ENCODE results near the gene DENND4A. TPM values are rescaled to one million over a fixed set of nuclear protein-coding genes. Genes with fewer than 3 reads are reported as not detected.
"Not testable (repeated sequence)": the region's sequence is repeated elsewhere in the genome, so short reads cannot be mapped to it uniquely, and the experiment has no call there.

DENND4A gene
- total RNA-seq, 1 donor from 2014 or later: 9.1 TPM

DNA sequence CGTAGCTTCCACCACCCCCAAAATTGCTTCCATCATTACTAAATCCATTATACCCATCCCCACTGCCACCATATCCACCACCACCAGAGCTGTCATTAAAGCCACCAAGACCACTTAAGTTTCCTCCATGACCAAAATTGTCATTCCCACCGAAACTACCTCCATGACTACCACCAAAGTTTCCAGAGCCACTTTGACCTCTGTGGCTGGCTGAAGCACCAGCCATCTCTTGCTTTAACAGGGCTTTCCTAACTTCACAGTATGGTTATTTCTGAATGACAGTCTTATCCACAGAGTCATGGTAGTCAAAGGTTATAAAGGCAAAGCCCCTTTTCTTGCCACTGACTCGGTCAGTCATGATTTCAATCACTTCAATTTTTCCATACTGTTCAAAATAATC is 24.3 kb upstream of the DENND4A start:
- TF ChIP-seq CTCF (conservative IDR thresholded peaks at IDR 0.05): no peak
- H3K36me3 Mint-ChIP-seq (ENCODE audit: low read depth): no peaks in the 10 kb centered on the region
- peaks cover 8% of the 10 kb centered on the region for H3K9me3 Mint-ChIP-seq
- no peak overlapping the region for H3K27ac Mint-ChIP-seq (ENCODE audit: unreplicated experiment)
- no peak overlapping the region for H3K4me3 Mint-ChIP-seq
- no peaks in the 10 kb centered on the region for H3K4me1 Mint-ChIP-seq
- no peak for DNase-seq (ENCODE audit: low read depth, low spot score)
- no peaks in the 10 kb centered on the region for H3K27me3 Mint-ChIP-seq (ENCODE audit: low read depth)

DNA sequence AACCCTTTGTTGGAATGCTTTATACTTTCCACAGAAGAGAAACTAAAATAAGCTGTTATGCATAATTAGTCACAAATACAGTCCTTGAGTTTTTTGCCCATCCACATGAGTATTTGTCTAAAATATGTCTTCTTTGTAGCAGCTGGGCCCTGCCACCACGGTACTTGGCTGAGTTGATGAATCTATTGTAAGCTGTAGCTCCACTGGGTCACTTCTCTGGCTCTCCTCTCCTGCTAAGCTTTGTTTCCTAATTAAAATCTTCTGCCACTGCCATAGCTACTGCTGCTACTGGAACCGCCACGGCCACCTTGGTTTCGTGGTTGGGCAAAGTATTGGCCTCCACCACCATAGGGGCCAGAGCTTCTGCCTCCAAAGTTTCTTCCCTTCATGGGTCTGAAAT is 23.9 kb upstream of the DENND4A start:
- H3K27me3 Mint-ChIP-seq (ENCODE audit: low read depth); H3K27ac Mint-ChIP-seq (ENCODE audit: unreplicated experiment); H3K4me1 Mint-ChIP-seq; H3K36me3 Mint-ChIP-seq (ENCODE audit: low read depth); H3K9me3 Mint-ChIP-seq; DNase-seq (ENCODE audit: low read depth, low spot score); H3K4me3 Mint-ChIP-seq: not testable (repeated sequence)

GRCh38 chr15:65814271-65814670 is 22.2 kb upstream of the DENND4A start:
- H3K36me3 Mint-ChIP-seq (ENCODE audit: low read depth); DNase-seq (ENCODE audit: low read depth, low spot score); H3K4me1 Mint-ChIP-seq; H3K4me3 Mint-ChIP-seq; H3K27me3 Mint-ChIP-seq (ENCODE audit: low read depth); H3K27ac Mint-ChIP-seq (ENCODE audit: unreplicated experiment); H3K9me3 Mint-ChIP-seq: not testable (repeated sequence)

GRCh38 chr15:65812916-65813315 is 20.8 kb upstream of the DENND4A start:
- no peaks in the 10 kb centered on the region for H3K4me1 Mint-ChIP-seq
- no peak for DNase-seq (ENCODE audit: low read depth, low spot score)
- no peak overlapping the region for H3K4me3 Mint-ChIP-seq
- no peaks in the 10 kb centered on the region for H3K27me3 Mint-ChIP-seq (ENCODE audit: low read depth)
- H3K36me3 Mint-ChIP-seq (ENCODE audit: low read depth): no peaks in the 10 kb centered on the region
- no peak for TF ChIP-seq CTCF (conservative IDR thresholded peaks at IDR 0.05)
- H3K9me3 Mint-ChIP-seq: peaks cover 8% of the 10 kb centered on the region
- no peak overlapping the region for H3K27ac Mint-ChIP-seq (ENCODE audit: unreplicated experiment)

GRCh38 chr15:65812467-65812866 is 20.4 kb upstream of the DENND4A start:
- TF ChIP-seq CTCF (conservative IDR thresholded peaks at IDR 0.05): no peak
- DNase-seq (ENCODE audit: low read depth, low spot score): no peak
- Mint-ChIP-seq H3K9me3 (peaks cover 8% of the 10 kb centered on the region), H3K4me1 (no peaks in the 10 kb centered on the region), H3K36me3 (ENCODE audit: low read depth) (no peaks in the 10 kb centered on the region), H3K27ac (ENCODE audit: unreplicated experiment) (no peak overlapping the region), H3K27me3 (ENCODE audit: low read depth) (no peaks in the 10 kb centered on the region), H3K4me3 (no peak overlapping the region)

- TF ChIP-seq CTCF (conservative IDR thresholded peaks at IDR 0.05): no peak
- no peak for DNase-seq (ENCODE audit: low read depth, low spot score)
- H3K4me1 Mint-ChIP-seq: no peaks in the 10 kb centered on the region
- H3K36me3 Mint-ChIP-seq (ENCODE audit: low read depth): no peaks in the 10 kb centered on the region
- H3K4me3 Mint-ChIP-seq: no peak overlapping the region
- peaks cover 8% of the 10 kb centered on the region for H3K9me3 Mint-ChIP-seq
- no peaks in the 10 kb centered on the region for H3K27me3 Mint-ChIP-seq (ENCODE audit: low read depth)
- H3K27ac Mint-ChIP-seq (ENCODE audit: unreplicated experiment): no peak overlapping the region
Measured at GRCh38 chr15:65811835-65812234, 19.7 kb upstream of the DENND4A start.

GRCh38 chr15:65811011-65811733 is 19.1 kb upstream of the DENND4A start:
- not testable (repeated sequence) for H3K9me3 Mint-ChIP-seq; H3K4me3 Mint-ChIP-seq; H3K27me3 Mint-ChIP-seq (ENCODE audit: low read depth); DNase-seq (ENCODE audit: low read depth, low spot score); H3K27ac Mint-ChIP-seq (ENCODE audit: unreplicated experiment); H3K36me3 Mint-ChIP-seq (ENCODE audit: low read depth); H3K4me1 Mint-ChIP-seq

All from neural crest cell (in vitro differentiated cells).